Natural killer cell treated with Interleukin-12 subunit alpha and Interleukin-12 subunit beta and Interleukin-15 and Interleukin-18, amount 100 ng/mL, for 72 hours (primary cell): Measurements from ENCODE around the gene MKRN2OS. TPM values are rescaled to one million over a fixed set of nuclear protein-coding genes. Genes with fewer than 3 reads are reported as not detected.

Experiments used
- ATAC-seq, 2 donors: fragments of 150-1000 bp; cut with Tn5 transposase in 1 of 2; sonication (Bioruptor Pico), chemical (Tn5 transposase) in 1 of 2; 2 replicates each; pipeline ENCODE4 v1.10.0; 2021
- DNase-seq: peaks from one replicate; pipeline ENCODE4 v3.0.0; 2022; ENCODE audit warnings: low spot score
- H3K27ac Mint-ChIP-seq, 2 donors: 1 replicate in 1 of 2; 2 replicates in 1 of 2; pipeline ENCODE4 v1.8.0; 2022; ENCODE audit warnings: mixed read lengths in 2 of 2, mild to moderate bottlenecking in 1 of 2, moderate library complexity in 1 of 2
- H3K27me3 Mint-ChIP-seq, 2 donors: 1 replicate in 1 of 2; 2 replicates in 1 of 2; pipeline ENCODE4 v1.8.0; 2022; ENCODE audit warnings: mixed read lengths in 2 of 2
- H3K36me3 Mint-ChIP-seq: one replicate; pipeline ENCODE4 v1.8.0; 2022; ENCODE audit warnings: mixed read lengths
- H3K4me1 Mint-ChIP-seq, 2 donors: 1 replicate in 1 of 2; 2 replicates in 1 of 2; pipeline ENCODE4 v1.8.0; 2022; ENCODE audit warnings: low read depth in 2 of 2, mixed read lengths in 2 of 2, mild to moderate bottlenecking in 1 of 2
- H3K4me3 Mint-ChIP-seq: one replicate; pipeline ENCODE4 v1.8.0; 2022; ENCODE audit warnings: mixed read lengths
- H3K9me3 Mint-ChIP-seq: 2 replicates; pipeline ENCODE4 v1.8.0; 2022; ENCODE audit warnings: mixed read lengths
- total RNA-seq, 2 donors: library from RNA; stranded (reverse); gene quantifications; one replicate each; pipeline ENCODE4 v1.2.3, GENCODE V29; 2022

Gene MKRN2OS
- total RNA-seq, 2 donors from 2014 or later: not detected

DNA sequence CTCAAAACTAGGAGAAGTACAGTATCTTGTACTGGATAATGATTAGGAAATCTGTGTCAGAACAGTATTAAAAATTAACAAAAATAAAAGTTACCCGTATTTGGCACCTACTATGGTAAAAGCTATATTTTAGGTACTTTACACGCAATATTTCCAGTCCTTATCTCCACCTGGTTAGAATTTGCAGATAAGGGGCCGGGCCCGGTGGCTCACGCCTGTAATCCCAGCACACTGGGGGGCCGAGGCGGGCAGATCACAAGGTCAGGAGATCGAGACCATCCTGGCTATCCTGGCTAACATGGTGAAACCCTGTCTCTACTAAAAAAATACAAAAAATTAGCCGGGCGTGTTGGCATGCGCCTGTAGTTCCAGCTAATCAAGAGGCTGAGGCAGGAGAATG is 28.4 kb downstream of the MKRN2OS start:
- no peak for ATAC-seq
- H3K36me3 Mint-ChIP-seq: no peaks in the 10 kb centered on the region
- H3K27me3 Mint-ChIP-seq: no peaks in the 10 kb centered on the region

DNA sequence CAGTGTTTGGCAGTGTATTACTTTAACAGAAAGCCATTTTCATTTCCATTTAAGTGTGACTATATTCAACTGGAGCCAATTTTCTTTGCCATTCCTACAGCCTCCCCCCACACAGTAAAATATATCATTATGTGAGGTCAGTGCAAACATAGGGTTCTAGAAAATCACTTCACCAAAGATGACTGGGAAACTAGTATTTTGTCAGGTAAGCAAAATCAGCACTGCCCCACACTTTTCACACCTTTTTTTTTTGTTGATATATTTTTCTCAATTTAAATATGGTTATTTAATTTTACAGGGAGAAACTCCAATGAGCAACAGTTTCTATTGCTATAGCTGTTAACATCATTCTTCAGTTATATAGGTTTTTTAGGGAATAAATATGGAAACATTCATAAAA is 29.7 kb downstream of the MKRN2OS start:
- Mint-ChIP-seq H3K9me3 (no peaks in the 10 kb centered on the region), H3K4me1 (no peaks in the 10 kb centered on the region), H3K36me3 (no peaks in the 10 kb centered on the region), H3K27me3 (no peaks in the 10 kb centered on the region), H3K4me3 (no peak overlapping the region), H3K27ac (no peak overlapping the region)
- no peak for DNase-seq
- ATAC-seq: no peak

More for the DNA sequence above, 28.4 kb downstream of the MKRN2OS start:
- no peaks in the 10 kb centered on the region for H3K9me3 Mint-ChIP-seq
- no peak overlapping the region for H3K27ac Mint-ChIP-seq
- no peak overlapping the region for H3K4me3 Mint-ChIP-seq
- no peaks in the 10 kb centered on the region for H3K4me1 Mint-ChIP-seq
- no peak for DNase-seq

DNA sequence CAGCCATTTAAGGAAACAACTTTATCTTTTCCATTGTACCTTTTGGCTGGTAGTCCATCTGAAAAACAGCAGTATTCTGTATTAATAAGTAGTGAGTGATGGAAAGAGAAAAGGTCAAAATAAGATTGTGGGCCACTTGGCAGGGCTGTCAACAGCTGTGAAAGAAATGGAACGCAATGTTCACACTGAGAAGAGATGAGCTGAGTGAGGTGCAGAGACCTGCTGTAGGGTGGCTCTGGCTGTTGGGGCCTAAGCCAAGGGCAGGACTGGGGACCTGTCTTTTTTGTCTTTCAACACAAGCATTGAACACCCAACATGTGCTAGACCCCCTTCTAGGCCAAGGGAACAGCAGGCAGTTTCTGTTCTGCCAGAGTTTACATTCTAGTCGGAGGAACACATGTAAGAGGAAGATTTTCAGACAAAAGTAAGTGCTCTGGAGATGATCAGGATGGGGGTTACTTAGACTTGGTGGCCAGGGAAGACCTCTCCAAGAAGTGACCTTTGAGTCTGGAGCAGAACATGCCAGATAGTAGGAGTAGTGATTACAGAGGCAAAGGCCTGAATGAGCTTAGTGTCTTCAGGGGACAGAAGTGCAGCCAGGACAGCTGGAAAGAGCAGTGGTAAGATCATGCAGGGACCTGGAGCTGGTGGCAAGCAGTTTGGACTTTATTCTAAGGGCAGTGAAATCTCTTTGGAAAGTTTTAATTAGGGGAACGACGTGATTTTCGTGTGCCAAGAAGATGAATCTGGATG is 31.4 kb downstream of the MKRN2OS start:
- no peak overlapping the region for H3K4me3 Mint-ChIP-seq

DNA sequence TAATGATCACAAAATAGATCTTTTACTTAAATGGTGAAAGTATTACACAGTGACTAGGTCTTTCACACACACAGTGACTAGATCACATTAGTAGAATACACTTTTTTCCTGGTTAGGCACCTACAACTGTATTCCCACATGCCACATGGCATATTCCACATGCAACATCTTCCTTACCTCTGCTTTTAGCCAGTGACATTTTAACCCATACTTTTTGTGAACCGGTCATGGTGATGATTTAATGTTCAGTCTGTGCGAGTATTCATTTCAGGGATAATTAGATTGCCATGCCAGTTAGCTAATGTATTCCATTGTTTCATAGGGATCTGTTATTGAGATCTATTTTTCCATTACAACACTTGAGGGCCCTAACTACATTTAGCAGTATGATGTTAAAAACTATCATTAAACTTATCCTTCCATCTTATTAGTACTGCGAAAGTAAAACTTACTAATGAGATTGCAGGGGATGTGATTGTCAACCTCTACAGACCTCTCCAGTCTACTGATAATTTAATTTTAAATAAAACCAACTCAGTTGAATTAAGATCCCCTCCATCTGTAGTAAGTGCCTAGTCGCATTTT is 32.7 kb downstream of the MKRN2OS start:
- Mint-ChIP-seq H3K27me3 (no peaks in the 10 kb centered on the region), H3K4me3 (no peak overlapping the region), H3K4me1 (no peaks in the 10 kb centered on the region), H3K36me3 (no peaks in the 10 kb centered on the region), H3K9me3 (no peaks in the 10 kb centered on the region), H3K27ac (no peak overlapping the region)
- DNase-seq (no peak), ATAC-seq (no peak)

More for the DNA sequence above, 31.4 kb downstream of the MKRN2OS start:
- Mint-ChIP-seq H3K27ac (no peak overlapping the region), H3K36me3 (no peaks in the 10 kb centered on the region), H3K4me1 (no peaks in the 10 kb centered on the region), H3K27me3 (no peaks in the 10 kb centered on the region), H3K9me3 (no peaks in the 10 kb centered on the region)
- no peak for ATAC-seq
- no peak for DNase-seq

DNA sequence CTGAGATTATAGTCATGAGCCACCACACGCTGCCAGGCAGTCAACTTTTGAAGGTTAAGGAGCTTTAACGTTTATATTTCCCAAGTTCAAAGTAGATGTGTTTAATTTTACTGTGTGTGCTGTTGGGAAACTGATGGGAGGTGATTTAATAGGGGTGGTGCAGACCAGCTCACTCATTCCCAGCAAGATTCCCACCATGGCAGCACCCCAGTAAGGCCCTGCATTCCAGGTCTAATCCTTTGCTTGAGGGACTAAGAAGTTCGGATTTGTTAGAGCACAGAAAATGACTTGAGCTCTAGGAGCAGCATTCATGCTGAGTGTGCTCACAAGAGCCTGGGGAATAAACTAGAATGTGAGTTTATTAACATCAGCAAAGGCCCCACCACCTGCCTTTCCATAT is 35.8 kb downstream of the MKRN2OS start:
- DNase-seq (no peak), ATAC-seq (no peak)
- Mint-ChIP-seq H3K4me1 (no peaks in the 10 kb centered on the region), H3K27me3 (no peaks in the 10 kb centered on the region), H3K9me3 (no peaks in the 10 kb centered on the region), H3K36me3 (peaks cover under 1% of the 10 kb centered on the region), H3K4me3 (no peak overlapping the region), H3K27ac (no peak overlapping the region)

DNA sequence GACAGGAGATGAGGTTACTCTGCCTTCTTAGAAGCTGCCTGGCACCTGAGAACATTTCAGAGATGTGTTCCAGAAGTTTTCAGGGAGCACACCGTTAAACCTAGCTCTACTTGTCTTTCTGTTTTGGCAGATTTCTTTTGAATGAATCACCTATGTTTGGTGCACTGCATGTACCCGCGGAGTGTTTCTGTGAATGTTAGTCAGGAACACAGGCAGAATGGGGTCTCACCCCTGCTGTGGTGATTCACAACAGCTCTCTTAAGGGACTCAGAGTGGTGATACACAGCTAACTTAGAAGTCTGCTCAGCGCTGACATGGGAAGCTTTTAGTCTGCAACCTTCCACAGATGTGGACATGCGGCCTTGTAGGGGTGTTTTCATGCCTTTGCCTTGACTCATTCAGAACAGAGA is 37.0 kb downstream of the MKRN2OS start:
- peaks cover 6% of the 10 kb centered on the region for H3K36me3 Mint-ChIP-seq
- H3K4me3 Mint-ChIP-seq: no peak overlapping the region
- H3K27ac Mint-ChIP-seq: no peak overlapping the region

DNA sequence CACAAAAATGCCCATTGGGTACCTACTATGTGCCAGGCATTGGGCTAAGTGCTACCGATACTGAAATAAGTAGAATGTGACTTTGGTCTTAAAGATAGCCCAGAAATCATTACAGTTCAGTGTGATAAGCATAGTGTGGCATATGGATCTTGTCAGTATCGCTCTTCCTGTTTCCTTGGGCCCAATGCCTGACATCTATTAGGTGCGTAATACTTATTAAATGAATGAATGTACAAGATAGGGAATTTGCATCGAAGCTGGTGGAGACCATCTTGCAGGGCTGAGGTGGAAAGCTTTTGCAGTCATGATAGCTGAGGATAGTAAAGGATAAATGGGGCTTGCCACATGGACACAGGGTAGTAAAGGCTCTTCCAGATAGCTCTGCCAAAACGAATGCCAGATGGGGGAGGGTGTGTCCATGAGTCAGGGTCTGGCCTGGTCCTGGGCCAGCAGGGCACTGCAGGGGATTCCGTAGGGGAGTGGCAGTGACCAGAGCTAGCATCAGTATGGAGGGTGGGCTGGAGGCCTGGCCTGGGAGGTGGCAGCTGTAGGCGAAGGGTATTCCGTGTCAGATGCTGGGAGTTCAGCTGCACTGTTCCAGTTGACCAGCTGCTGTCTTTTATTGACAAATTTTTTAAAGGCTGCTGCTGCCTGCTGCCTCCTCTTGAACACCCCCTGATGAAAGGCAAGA is 37.6 kb downstream of the MKRN2OS start:
- no peak for ATAC-seq
- H3K27ac Mint-ChIP-seq: no peak overlapping the region
- no peaks in the 10 kb centered on the region for H3K27me3 Mint-ChIP-seq
- H3K4me1 Mint-ChIP-seq: no peaks in the 10 kb centered on the region
- H3K9me3 Mint-ChIP-seq: no peaks in the 10 kb centered on the region
- peaks cover 6% of the 10 kb centered on the region for H3K36me3 Mint-ChIP-seq
- no peak for DNase-seq
- H3K4me3 Mint-ChIP-seq: no peak overlapping the region

More for the DNA sequence above, 37.0 kb downstream of the MKRN2OS start:
- DNase-seq (no peak), ATAC-seq (no peak)
- Mint-ChIP-seq H3K4me1 (no peaks in the 10 kb centered on the region), H3K9me3 (no peaks in the 10 kb centered on the region), H3K27me3 (no peaks in the 10 kb centered on the region)

DNA sequence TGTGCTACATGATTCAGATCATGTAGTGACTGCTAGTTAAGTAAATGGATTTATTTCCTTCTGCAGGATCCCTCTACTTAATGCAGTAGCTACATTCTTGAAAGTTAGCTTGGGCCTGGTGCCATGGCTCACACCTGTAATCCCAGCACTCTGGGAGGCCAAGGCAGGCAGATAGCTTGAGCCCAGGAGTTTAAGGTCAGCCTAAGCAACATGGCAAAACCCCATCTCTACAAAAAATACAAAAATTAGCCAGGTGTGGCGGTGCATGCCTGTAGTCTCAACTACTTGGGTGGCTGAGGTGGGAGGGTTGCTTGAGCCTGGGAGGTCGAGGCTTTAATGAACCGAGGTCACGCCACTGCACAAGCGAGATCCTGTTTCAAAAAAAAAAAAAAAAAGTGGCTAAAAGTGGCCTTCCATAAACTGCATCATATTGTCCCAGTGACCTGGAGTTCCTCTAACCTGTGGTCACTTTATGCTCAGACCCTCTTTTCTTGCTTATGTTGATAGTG is 39.0 kb downstream of the MKRN2OS start:
- no peak overlapping the region for H3K4me3 Mint-ChIP-seq
- H3K27me3 Mint-ChIP-seq: no peaks in the 10 kb centered on the region

DNA sequence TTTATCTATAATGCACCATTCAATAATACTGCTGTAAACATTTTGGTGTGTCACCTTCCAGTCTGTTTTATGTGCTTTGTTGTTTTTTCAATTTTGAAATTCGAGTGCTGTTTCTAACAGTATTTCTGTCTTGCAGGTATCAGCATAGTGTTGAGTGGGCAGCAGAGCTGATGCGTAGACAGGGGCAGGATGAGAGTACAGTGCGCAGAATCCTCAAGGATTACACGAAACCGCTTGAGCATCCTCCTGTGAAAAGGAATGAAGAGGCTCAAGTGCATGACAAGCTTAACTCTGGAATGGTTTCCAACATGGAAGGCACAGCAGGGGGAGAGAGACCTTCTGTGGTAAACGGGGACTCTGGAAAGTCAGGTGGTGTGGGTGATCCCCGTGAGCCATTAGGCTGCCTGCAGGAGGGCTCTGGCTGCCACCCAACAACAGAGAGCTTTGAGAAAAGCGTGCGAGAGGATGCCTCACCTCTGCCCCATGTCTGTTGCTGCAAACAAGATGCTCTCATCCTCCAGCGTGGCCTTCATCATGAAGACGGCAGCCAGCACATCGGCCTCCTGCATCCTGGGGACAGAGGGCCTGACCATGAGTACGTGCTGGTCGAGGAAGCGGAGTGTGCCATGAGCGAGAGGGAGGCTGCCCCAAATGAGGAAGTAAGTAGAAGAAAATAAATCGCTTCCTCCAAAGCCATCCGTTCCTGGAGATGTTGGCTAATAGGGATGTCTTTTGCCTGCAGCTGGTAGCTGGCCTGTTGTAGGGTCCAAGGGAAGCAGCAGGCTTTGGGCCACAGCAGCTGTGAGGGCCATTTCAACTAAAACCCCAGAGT is 42.0 kb downstream of the MKRN2OS start:
- H3K36me3 Mint-ChIP-seq: peaks cover 6% of the 10 kb centered on the region
- DNase-seq (no peak), ATAC-seq (no peak)

More for the DNA sequence above, 39.0 kb downstream of the MKRN2OS start:
- Mint-ChIP-seq H3K9me3 (no peaks in the 10 kb centered on the region), H3K36me3 (peaks cover 6% of the 10 kb centered on the region), H3K4me1 (no peaks in the 10 kb centered on the region), H3K27ac (no peak overlapping the region)
- DNase-seq (no peak), ATAC-seq (no peak)

DNA sequence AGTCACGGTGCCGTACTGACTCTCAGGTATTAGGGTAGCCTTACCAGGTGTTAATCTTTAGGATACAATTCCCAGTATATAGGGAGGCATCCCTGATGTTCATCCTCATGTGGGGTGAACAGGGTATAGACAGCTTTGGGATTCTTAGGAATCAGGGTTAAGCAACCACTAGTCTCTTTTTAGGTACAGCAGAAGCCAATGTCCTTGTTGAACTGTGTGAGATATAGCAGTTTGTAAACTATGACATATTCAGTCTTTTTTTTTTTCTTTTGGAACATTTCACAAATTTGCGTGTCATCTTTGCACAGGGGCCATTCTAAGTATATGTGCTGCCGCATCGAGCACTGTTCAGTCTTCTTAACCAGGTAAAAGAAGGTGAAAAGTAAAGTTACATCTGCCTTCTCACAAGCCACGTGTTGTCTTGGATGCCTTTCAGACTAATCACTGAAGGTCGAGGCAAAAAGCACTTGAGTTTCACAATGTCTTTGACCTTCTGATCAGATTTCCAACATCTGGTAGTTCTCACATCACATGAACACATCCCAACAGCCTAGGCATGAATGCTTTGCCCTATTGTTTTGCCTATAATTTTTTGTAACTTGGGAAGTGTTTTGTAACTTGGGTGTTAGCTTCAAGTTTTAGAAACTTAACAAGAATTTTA is 43.8 kb downstream of the MKRN2OS start:
- Mint-ChIP-seq H3K27me3 (no peaks in the 10 kb centered on the region), H3K36me3 (peaks cover 10% of the 10 kb centered on the region), H3K9me3 (no peaks in the 10 kb centered on the region), H3K4me1 (no peaks in the 10 kb centered on the region), H3K4me3 (no peak overlapping the region), H3K27ac (no peak overlapping the region)
- DNase-seq: no peak
- ATAC-seq: no peak

More for the DNA sequence above, 42.0 kb downstream of the MKRN2OS start:
- no peaks in the 10 kb centered on the region for H3K9me3 Mint-ChIP-seq
- no peak overlapping the region for H3K27ac Mint-ChIP-seq
- no peak overlapping the region for H3K4me3 Mint-ChIP-seq
- no peaks in the 10 kb centered on the region for H3K4me1 Mint-ChIP-seq
- no peaks in the 10 kb centered on the region for H3K27me3 Mint-ChIP-seq

DNA sequence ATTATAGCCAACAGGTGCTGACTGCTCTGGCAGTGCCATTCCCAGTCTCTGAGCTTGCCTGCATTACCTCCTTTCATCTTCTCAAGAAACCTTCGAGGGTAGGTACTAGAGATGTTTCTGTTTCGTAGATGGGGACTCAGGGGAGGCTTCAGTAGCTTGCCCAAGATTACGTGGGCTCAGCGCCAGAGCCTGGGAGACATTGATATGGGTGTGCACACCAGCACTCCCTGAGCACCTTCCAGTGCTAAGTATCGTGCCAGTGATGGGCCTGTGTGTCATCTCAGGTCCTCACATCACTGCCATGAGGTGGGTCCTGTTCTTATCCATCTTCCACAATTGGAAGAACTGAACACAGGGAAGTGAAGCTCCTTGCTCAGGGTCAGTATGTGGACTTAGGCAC is 45.8 kb downstream of the MKRN2OS start:
- no peak for ATAC-seq
- Mint-ChIP-seq H3K9me3 (no peaks in the 10 kb centered on the region), H3K27me3 (no peaks in the 10 kb centered on the region), H3K4me1 (no peaks in the 10 kb centered on the region), H3K27ac (no peak overlapping the region), H3K36me3 (peaks cover 10% of the 10 kb centered on the region), H3K4me3 (no peak overlapping the region)
- no peak for DNase-seq

DNA sequence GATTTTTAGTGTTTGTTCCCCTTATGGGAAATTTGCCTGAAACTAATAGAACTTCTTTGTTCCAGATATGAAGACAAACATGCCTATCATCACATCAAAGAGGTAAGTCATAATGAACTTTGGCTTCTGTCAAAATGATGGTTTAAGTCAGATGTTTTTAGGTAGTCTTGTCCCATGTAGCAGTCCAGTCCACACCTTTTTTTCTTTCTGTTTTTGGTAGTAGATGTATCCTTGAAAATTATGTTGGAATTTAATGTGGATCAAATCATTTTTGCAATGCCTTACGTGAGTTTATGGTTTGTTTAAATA is 48.9 kb downstream of the MKRN2OS start:
- Mint-ChIP-seq H3K4me3 (no peak overlapping the region), H3K27ac (no peak overlapping the region), H3K4me1 (no peaks in the 10 kb centered on the region), H3K27me3 (no peaks in the 10 kb centered on the region), H3K9me3 (no peaks in the 10 kb centered on the region), H3K36me3 (peaks cover 4% of the 10 kb centered on the region)
- ATAC-seq: no peak
- DNase-seq: no peak

DNA sequence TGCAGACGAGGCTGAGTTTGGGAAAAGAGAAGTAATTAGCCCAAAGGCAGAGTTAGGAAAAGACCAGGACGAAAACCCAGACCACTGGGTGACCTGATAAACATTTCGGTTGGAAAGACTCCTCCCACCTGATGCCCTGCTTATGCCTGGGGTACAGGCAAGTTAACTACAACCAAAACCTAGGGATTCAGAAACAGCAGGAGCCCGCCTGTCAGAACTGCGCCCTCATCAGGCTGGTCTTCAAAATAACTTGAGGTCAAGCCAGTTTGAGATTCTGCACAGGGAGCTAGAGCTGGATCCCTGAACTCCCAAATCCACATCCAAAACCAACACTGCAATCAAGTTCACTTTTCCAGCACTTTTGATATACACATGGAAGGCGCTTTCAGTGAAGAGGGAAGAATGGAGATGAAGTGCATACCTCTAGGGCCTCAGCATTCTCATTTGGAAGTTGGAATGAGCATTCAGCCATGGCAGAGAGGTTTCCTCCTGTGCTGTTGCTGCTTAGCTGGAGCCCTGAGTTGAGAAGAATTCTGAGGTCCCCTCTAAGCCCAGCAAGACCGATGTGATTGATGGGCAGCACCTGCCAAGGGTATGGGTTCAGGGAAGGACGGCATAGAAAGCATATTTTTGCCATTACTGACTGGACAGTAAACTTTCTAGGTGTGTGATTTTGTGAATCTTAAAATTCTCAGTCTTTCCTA is 49.4 kb downstream of the MKRN2OS start:
- ATAC-seq: no peak
- Mint-ChIP-seq H3K4me1 (no peaks in the 10 kb centered on the region), H3K27me3 (no peaks in the 10 kb centered on the region), H3K9me3 (no peaks in the 10 kb centered on the region), H3K27ac (no peak overlapping the region), H3K36me3 (peaks cover 4% of the 10 kb centered on the region), H3K4me3 (no peak overlapping the region)
- no peak for DNase-seq
